ACC112 (cell line): ENCODE data around the gene HPSE.

ENCODE experiments used
- H2AFZ ChIP-seq: fragments of 200-600 bp; sonication (generic); one replicate; pipeline ENCODE4 v1.6.0; 2017; ENCODE audit warnings: antibody characterized with exemption, low read length; ENCODE audit not compliant: unreplicated experiment
- H3K27ac ChIP-seq: fragments of 200-600 bp; sonication (generic); 2 replicates; pipeline ENCODE4 v1.5.1; 2014; ENCODE audit warnings: low read depth, mild to moderate bottlenecking, antibody characterized with exemption, low read length, moderate library complexity
- H3K27me3 ChIP-seq: fragments of 200-600 bp; sonication (generic); 2 replicates; pipeline ENCODE4 v1.6.1; 2014; ENCODE audit warnings: mild to moderate bottlenecking, antibody characterized with exemption, low read length, moderate library complexity, mixed read lengths; ENCODE audit not compliant: insufficient read depth
- H3K36me3 ChIP-seq: fragments of 200-600 bp; sonication (generic); 2 replicates; pipeline ENCODE4 v1.6.1; 2016; ENCODE audit warnings: mild to moderate bottlenecking, antibody characterized with exemption, low read length, moderate library complexity, mixed read lengths; ENCODE audit not compliant: insufficient read depth
- H3K4me1 ChIP-seq: fragments of 200-600 bp; sonication (generic); one replicate; pipeline ENCODE4 v1.6.1; 2016; ENCODE audit warnings: low read length, mixed read lengths; ENCODE audit not compliant: insufficient read depth, unreplicated experiment, control insufficient read depth
- H3K4me3 ChIP-seq: fragments of 200-600 bp; sonication (generic); 2 replicates; pipeline ENCODE4 v1.5.1; 2014; ENCODE audit warnings: mild to moderate bottlenecking, low read depth, low read length
- H3K79me2 ChIP-seq: fragments of 200-600 bp; sonication (generic); one replicate; pipeline ENCODE4 v1.6.0; 2016; ENCODE audit warnings: low read length; ENCODE audit not compliant: control insufficient read depth, unreplicated experiment, insufficient read depth

Gene HPSE

DNA sequence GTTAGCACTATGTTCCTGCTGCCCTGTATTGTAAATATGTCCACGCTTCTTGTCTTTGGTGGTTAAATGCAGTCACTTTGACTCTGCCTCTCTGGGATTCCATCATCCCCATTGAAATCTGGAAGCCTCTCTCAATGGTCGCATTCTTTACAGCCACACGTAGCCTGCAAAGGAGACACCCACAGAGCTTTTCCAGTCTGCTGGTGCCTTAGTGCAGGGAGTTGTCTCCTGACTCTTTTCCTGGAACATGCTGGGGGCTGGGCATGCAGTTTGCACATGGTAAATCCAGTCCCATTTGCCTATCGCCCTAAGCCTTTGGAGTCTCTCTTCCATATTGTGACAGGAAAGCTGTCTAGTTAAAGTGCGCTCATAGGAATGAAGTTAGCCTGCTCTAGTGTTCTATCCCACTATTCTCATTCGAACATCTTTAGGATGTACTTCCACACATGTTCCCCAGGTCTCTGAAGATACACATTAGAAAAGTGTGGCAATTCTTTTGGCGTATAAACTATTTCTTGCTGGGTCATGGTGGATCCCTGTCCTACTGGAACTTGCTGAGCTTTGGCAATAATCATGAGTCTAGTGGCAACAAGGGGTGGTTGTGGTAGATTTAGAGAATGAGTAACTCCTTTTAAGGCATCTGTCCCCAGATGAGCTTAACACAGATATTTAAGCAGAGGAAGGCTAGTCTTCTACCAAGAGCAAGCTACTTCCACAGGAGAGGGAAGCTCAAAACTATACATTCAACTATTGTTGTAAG lies 83.8 kb downstream of the HPSE start:
- no peak overlapping the region for H3K4me3 ChIP-seq
- no peak overlapping the region for H2AFZ ChIP-seq
- H3K4me1 ChIP-seq, result peaks cover 10% of the 10 kb centered on the region
- H3K79me2 ChIP-seq, result no peaks in the 10 kb centered on the region
- H3K27me3 ChIP-seq, result no peaks in the 10 kb centered on the region
- H3K36me3 ChIP-seq, result no peaks in the 10 kb centered on the region
- no peak overlapping the region for H3K27ac ChIP-seq

DNA sequence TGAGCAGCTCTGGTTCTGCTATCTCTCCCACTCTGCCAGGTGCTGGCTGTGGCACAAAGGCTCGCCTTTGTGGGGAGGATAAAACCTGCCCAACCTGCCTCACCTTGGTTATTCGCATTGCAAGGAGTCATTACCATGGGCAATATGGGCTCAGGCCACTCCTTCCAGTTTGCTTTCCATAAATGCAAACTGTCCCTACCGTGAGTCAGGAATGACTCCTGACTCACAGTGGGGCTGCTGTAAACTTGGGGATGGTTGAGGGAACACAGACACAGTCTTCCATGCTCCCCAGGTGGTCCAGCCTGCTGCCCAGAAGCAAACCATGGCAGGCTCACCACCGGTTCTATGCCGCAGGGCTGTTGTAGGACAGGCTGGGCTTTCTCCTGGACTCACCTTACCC lies 86.2 kb downstream of the HPSE start:
- no peak overlapping the region for H2AFZ ChIP-seq
- no peak overlapping the region for H3K4me3 ChIP-seq
- H3K27me3 ChIP-seq, result no peaks in the 10 kb centered on the region
- no peaks in the 10 kb centered on the region for H3K79me2 ChIP-seq
- H3K4me1 ChIP-seq, result no peaks in the 10 kb centered on the region
- H3K27ac ChIP-seq, result no peak overlapping the region
- no peaks in the 10 kb centered on the region for H3K36me3 ChIP-seq

DNA sequence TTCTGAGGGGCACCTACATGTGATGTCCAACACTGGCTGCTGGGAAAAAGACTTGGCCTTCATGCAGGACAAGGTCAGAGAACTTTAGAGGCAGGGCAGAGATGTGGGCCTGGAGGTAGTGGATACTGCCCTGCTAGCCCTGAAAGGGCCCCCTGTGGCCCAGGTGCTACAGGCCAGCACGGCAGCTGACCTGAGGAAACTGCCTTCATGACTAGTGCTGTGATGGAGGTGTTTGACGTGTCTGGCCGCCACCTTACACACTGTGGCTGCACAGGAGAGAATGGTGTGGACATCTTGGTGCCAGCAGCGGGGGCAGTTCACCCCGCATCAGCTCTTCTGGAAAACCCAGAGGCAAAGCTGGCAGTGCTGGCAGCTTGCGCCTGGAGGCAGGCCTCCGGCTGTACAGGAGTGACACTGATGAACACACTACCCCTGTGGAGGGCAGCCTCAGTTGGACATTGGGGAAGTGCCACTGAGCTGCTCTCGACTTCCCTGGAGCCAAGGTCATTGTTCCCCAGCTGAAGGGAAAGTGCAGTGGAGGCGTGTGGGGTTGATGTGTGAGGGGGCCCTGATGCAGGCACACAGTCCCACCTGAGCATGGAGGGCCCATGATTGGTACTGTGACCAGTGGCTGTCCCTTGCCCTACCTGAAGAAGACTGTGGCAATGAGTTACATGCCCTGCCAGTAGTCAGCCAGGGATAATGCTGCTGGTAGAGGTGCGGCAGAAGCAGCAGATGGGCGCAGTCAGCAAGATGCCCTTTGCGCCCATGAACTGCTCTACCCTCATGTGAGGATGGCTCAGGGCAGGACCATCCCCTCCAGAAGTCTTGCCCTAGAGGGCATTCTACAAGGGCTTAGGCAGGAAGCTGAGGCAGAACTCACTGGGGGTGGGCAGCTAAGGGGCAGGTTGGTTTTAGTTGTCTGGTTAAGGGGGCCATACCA lies 87.0 kb downstream of the HPSE start:
- Histone ChIP-seq H3K4me3 (no peak overlapping the region), H3K27me3 (no peaks in the 10 kb centered on the region), H3K36me3 (no peaks in the 10 kb centered on the region), H2AFZ (no peak overlapping the region), H3K4me1 (no peaks in the 10 kb centered on the region), H3K79me2 (no peaks in the 10 kb centered on the region), H3K27ac (no peak overlapping the region)
